Measurements from ENCODE around the gene DDA1.
"Not testable (repeated sequence)": the region's sequence is repeated elsewhere in the genome, so short reads cannot be mapped to it uniquely, and the experiment has no call there.

Gene DDA1

DNA sequence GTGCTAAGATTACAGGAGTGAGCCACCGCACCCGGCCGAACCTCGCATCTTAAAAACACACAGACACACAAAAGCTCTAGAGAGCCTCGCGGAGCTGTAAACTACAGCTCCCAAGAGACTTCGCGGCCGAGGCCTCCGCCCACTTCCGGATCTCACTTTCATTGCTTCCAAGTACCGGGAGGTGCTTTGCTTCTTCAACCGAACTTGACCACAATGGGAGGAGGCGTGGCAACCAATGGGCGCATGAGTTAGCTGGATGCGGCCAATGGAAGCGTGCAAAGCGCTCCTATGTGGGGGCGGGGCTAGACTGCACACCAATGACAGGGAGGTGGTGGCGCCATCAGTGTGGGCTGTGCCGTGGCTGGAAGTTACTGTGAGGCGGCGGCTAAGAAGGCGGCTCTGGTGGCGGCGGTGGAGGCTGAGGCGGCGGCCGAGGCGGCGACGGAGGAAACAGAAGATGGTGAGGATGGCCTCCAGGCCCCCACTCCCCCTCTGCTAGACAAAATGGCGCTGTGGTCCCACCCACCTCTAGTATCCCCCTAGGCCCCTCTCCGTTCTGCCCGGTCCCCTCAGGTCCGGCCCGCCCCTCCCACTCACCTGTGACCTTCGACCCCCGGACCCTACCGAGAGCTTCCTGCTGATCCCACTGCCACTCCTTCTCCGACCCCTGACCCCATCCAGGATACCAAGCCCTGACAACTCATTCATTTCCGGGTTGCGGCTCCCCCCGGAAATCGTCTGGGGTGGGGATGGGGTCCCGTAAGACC is at the start of gene DDA1:
Gene DDA1, plus strand, starts transcription at position 366 of the 767 bp plus-strand sequence. Its CDS starts 92 bp downstream, at position 458.
- DNase-seq (ENCODE audit: low read depth) = peak; percentile 98

DNA sequence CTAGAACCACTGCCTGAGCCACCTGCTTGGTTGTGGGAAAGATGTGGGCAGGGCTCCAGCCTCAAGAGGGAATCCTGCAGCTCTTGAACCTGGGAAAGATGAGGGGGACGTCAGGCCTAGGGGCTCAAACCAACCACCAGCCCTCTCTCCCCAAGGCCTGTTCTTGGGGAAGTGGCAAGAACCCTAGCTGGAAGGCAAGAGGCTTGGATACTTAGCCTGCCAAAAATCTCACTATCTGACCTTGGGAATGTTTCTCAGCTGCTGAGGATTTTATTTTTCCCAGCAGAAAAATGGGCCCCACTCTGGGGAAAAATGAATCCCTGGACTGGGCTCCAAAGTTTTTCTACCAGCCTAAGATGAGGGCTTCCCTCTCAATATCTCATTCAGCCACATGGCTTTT is 49.4 kb upstream of the DDA1 start:
- DNase-seq (ENCODE audit: low read depth) = no peak

DNA sequence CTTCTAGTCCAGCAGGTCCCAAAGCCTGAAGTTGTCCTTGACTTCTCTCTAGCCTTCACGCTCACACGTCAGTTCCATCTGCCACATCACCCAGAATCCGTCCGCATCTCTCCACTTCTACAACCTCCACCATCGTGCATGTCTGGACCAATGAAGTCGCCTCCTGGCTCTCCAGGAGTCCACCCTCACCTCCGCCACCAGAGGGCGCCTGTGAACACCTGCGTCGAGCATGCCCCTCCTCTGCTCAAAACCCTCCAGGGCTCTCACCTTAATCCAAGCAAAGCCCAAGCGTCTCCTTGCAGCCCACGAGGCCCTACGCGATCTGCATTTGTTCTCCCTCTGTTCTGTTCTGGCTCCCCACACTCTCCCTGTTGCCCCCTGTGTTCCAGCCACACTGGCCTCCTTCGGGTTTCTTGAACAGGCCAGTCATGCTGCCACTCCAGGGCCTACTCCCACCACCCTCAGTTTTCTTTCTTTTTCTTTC is 48.5 kb upstream of the DDA1 start:
- DNase-seq (ENCODE audit: low read depth) = peak; percentile 81

DNA sequence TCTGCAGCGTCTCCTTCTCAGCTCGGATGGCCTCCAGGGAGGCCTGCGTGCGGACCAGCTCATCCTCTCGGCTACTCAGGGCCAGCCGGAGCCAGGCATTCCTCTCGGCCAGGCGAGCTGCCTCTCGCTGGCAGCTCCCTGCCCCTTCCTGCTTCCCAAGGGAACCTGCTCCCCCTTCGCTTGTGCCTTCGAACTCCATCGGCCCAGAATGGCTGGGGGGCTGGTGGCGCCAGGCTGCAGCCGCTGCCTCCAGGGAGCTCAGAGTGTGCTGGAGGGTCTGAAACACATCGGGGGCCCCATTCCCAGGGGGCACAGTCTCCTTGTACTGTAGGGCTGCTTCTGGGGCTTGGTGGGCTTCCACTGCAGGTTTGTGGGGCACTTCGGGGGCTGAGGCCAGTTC is 46.8 kb upstream of the DDA1 start:
- no peak for DNase-seq (ENCODE audit: low read depth)

DNA sequence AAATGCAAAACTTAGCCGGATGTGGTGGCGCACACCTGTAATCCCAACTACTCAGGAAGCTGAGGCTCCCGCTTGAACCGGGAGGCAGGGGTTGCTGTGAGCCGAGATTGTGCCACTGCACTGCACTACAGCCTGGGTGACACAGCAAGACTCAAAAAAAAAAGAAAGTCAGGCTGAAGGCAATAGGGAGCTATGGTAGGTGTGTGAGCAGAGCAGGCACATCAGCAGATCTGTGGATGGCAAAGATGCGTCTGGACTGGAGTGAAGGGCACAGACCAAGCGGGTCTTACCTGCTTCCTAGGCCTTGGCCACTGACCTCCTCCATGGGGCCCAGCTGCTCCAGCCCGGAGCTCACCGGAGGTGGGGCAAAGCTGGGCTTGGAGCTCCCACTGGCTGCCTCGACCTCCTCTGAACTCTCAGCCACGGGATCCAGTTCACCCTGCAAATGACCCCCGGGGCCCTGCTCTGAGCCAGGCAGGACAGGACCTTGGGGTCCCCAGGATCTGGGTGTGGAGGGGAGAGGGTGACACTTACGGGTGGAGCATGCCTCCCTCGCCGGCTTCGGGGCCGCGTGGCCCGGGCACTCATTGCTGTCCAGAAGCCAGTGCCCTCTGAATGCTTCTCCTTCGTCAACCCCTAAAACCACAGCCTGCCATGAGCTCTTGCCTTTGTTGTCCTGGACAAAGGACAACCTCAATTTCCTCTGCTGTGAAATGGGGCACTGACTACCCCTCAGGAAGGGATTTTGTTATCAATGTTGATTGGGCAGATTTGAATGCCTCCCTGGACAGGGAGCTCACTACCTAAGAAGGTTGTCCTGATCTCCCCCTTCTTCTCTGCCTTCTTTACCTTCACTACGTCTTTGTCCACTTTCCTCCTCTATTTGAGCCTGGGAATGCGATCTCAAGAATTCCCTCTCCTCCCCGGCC is 45.4 kb upstream of the DDA1 start:
- DNase-seq (ENCODE audit: low read depth) = no peak

DNA sequence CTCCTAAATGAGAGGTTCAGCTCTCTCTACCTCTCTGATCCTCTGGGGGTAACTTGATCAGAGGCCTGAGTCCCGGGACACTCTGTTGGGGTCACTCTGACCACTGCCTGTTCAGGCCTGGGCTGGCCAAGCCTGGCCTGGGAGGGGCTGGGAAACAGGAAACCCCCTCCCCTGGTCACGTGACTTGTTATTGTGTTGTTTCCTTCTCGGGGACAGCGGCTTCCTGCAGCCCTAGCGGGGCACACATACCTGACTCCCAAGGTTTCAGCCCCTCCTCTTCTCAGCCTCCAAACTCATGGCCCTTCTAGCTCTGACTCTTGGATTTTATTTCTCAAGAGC is 44.8 kb upstream of the DDA1 start, which contains the start of gene USHBP1:
Gene USHBP1, minus strand, starts transcription at position 105 of the 339 bp plus-strand sequence. CDS start 446 bp downstream, outside the sequence.
- no peak for DNase-seq (ENCODE audit: low read depth)

DNA sequence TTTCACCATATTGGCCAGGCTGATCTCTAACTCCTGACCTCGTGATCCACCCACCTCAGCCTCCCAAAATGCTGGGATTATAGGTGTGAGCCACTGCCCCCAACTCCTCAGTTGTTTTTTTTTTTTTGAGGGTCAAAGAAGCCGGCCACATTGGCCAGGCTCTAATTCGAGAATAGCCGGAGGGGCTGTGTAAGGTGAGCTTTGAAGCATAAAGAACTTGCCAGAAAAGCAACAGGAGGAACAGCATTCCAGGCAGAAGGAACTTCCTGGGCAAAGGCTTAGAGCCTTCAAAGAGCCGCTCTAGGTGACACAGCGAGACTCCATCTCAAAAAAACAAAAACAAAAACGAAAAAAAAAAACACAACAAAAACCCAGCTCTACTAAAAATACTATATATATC is 43.3 kb upstream of the DDA1 start:
- DNase-seq (ENCODE audit: low read depth) = no peak

DNA sequence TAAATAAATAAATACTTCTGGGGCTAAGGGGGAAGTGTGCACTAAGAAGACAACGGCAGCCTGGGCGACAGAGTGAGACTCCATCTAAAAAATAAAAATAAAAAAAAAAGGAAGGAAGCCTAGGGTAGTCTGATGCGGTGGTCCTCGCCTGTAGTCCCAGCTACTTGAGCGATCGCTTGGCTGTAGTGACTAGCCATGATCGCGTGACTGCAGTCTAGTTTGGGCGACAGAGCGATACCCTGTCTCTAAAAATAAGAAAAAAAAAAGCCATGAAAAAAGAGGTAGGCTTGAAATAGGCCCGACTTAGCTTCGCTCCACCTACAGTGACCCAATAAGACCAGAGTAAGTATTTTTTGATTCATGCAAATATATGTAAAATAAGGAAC is 42.8 kb upstream of the DDA1 start:
- no peak for DNase-seq (ENCODE audit: low read depth)

DNA sequence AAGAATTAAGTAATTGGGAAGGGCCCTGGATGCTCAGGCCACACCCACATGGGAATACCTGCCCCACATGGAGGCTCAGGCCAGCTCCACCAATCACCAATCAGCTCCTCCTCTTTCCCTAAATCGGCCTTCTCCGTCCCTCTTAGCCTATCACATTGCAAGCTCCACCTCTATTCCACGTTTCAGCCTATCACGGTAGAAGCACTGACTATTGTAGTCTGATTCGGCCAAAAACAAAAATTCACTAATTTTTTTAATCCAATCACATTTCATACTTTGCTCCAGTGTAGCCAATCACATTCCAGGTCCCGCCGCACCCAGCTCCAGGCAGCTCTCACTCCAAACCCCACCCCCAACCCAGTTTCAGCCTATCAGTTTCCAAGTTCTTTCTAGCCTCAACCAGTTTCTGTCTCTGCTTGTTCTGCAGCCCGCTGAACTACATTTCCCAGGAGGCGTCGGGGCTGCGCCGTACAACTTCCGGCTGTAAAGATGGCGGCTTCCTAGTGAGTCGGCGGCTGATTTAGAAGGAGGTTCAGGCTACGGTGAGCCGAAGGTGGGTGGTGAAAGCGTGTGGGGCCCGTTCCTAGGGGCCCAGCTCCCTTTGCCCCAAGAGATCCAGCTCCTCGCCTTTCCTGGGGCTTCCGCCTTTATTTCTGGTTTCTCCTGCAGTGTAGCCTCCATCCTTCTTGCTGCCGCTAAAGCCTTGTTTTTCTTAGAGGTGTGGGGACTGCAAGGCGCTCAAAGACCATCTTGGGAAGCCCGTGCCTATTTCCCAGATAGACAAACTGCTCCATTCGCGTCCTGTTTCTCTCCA is 42.2 kb upstream of the DDA1 start, which contains the start of gene BABAM1:
Gene BABAM1, plus strand, starts transcription at position 469 of the 814 bp plus-strand sequence. CDS start 1,364 bp downstream, outside the sequence.
- peak; percentile 87 for DNase-seq (ENCODE audit: low read depth)

DNA sequence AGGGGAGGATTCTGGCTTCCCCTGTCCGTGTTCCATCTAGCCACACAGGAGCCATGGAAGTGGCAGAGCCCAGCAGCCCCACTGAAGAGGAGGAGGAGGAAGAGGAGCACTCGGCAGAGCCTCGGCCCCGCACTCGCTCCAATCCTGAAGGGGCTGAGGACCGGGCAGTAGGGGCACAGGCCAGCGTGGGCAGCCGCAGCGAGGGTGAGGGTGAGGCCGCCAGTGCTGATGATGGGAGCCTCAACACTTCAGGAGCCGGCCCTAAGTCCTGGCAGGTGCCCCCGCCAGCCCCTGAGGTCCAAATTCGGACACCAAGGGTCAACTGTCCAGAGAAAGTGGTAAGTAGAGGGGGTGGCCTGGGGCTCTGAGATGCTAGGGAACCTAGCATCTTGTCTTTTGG is 40.6 kb upstream of the DDA1 start:
- no peak for DNase-seq (ENCODE audit: low read depth)

DNA sequence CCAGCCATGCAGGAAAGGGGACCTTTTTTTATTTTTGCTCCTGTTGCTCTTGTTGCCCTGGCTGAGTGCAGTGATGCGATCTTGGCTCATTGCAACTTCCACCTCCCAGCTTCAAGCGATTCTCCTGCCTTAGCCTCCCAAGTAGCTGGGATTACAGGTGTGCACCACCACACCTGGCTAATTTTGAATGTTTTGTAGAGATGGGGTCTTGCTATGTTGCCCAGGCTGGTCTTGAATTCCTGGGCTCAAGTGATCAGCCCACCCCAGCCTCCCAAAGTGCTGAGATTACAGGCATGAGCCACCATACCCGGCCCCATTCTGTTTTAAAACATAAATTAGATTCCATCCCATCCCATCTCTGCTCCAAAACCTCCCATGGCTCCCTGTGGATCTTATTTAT is 34.5 kb upstream of the DDA1 start:
- DNase-seq (ENCODE audit: low read depth) = not testable (repeated sequence)

DNA sequence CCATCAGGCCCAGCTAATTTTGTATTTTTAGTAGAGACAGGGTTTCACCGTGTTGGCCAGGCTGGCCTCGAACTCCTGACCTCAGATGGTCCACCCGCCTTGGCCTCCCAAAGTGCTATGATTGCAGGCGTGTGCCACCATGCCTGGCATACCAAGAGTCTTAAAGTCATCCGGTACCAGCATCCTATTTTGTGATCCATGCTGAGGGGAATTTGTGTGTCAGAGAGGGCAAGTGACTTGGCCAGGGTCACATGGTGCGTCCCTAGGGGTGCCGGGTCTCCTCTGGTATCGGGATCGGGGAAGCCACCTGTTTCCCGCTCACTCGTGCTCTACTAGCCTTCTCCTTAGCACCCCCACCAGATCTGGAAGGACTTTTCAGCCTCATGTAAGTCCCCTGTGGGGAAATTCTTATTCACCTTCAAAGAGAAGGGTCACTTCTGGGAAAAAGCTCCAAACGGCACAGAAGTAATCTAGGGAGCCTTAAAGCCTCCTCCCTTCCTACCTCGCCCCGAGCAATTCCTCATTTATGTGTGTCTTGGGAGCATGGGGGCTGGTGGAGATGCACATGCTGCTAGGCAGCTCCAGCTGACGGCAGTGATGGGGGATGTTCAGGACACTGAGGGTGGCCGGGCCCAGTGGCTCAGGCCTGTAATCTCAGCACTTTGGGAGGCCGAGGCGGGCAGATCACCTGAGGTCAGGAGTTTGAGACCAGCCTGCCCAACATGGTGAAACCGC is 33.8 kb upstream of the DDA1 start:
- DNase-seq (ENCODE audit: low read depth) = no peak

DNA sequence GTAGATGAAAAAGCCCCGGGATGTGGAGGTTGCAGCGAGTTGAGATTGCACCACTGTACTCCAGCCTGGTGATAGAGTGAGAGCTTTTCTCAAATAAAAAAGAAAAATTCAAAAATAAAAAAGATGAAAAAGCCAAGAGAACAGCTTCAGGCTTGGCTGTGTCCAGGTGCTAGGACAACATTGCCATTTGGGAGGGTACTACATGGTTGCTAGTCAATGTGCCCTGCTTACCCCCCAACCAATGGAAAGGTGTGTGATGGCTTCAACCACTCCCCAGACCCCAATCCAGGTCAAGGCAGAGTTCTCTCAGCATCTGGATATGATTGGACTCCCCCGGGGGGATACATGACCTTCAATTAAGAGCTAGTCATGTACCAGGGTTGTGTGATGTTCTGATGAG is 29.9 kb upstream of the DDA1 start:
- no peak for DNase-seq (ENCODE audit: low read depth)

DNA sequence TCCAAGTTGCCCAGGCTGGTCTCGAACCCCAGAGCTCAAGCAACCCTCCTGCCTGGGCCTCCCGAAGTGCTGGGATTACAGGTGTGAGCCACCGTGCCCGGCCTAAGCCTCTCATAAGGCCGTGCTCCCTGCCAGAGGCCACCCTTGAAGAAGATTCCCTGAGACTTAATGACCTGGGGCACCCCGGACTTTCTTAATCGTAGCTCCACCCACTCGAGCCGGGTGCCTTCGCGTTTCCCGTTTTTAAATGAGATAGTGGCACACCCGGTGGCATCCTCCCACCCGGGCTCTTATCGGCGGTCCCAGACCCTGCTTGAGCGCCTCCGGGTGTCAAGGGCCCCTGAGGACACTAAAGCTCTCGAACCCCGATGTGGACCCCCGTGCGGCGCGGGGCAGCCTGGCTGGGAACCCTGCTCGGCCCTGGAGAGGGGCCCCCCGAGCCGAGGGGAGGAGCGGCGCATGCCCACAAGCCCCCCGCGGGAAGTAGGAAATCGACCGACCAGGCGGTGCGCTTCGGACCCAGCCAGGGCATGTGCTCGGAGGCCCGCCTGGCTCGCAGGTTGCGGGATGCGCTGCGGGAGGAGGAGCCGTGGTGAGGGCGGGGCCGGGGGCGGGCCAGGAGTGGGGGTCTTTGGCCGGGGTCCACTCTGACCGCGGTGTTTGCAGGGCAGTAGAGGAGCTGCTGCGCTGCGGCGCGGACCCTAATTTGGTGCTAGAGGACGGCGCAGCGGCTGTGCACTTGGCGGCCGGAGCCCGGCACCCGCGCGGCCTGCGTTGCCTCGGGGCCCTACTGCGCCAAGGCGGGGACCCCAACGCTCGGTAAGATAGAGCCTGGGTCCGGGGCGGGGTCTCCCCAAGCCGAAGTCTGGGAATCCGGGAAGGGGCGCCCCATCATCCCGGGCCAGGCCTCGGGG is 27.7 kb upstream of the DDA1 start, which contains the start of gene ANKLE1:
Gene ANKLE1, plus strand, starts transcription at position 511 of the 914 bp plus-strand sequence. Its CDS starts 20 bp downstream, at position 531.
- no peak for DNase-seq (ENCODE audit: low read depth)

DNA sequence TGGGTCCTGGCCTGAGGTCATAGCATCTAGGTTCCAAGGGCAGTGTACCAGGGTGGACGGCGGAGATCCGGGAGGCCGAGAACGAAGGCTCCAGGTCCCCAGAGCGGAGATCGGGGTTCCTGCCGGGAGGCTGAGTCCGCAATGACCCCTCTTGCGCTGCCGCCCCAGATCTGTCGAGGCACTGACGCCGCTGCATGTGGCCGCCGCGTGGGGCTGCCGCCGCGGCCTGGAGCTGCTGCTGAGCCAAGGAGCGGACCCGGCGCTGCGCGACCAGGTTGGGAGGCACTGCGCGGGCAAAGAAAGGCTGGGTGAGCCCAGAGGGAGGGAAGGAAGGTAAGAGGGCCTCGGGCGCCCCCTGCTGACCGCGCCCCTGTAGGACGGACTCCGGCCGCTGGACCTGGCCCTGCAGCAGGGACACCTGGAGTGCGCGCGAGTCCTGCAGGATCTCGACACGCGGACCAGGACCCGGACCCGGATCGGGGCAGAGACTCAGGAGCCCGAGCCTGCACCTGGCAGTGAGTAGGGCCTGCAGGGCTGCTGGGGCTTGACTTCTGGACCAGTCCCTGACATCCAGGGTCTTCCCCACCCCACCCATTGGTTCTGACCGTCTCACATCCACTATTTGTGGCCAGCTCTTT is 26.8 kb upstream of the DDA1 start:
- peak; percentile 64 for DNase-seq (ENCODE audit: low read depth)

DNA sequence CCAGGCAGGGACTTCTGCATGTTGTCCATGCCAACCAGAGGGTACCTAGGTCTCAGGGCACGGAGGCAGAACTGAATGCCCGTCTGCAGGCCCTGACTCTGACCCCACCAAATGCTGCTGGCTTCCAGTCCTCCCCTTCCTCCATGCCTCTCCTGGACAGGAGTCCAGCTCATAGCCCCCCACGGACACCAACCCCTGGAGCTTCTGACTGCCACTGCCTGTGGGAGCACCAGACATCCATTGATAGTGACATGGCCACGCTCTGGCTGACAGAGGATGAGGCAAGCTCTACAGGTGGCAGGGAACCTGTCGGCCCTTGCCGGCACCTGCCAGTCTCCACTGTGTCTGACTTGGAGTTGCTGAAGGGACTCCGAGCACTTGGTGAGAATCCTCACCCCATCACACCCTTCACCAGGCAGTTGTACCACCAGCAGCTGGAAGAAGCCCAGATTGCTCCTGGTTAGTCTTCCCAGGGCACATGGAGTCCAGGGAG is 25.8 kb upstream of the DDA1 start:
- DNase-seq (ENCODE audit: low read depth) = no peak

DNA sequence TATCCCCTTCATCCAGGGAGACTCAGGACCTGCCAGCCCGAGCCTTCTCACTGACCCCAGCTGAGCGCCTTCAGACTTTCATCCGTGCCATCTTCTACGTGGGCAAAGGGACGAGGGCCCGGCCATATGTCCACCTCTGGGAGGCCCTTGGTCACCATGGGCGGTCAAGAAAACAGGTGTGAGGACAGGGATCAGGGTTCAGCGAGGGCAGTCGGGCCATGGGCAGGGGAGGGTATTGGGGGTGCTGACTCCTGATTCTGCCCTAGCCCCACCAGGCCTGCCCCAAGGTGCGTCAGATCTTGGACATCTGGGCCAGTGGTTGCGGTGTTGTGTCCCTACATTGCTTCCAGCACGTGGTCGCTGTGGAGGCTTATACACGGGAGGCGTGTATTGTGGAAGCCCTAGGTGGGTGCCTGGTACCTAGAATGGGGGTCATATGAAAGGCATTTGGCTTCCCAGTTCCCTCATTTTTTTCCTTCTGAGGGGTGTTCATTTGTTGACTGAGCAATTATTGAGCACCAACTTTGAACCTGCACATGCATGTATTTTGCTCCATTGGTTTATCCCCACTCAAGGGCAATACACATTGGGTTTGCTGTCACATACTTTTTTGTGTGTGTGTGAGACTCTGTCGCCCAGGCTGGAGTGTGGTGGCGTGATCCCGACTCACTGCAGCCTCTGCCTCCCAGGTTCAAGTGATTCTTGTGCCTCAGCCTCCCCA is 23.8 kb upstream of the DDA1 start:
- DNase-seq (ENCODE audit: low read depth) = no peak

DNA sequence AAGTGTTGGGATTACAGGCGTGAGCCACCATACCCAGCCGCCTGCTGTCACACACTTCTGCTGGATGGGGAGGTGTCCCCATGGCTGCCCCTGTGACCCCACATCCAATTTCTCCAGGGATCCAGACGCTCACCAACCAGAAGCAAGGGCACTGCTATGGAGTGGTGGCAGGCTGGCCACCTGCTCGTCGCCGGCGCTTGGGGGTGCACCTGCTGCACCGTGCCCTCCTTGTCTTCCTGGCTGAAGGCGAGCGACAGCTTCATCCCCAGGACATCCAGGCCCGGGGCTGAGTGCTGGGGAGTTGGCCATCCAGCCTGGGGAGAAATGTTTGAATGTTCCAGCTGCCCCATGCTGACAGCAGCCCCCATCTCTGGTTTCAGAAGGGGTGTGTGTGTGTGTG is 23.1 kb upstream of the DDA1 start:
- DNase-seq (ENCODE audit: low read depth) = no peak

DNA sequence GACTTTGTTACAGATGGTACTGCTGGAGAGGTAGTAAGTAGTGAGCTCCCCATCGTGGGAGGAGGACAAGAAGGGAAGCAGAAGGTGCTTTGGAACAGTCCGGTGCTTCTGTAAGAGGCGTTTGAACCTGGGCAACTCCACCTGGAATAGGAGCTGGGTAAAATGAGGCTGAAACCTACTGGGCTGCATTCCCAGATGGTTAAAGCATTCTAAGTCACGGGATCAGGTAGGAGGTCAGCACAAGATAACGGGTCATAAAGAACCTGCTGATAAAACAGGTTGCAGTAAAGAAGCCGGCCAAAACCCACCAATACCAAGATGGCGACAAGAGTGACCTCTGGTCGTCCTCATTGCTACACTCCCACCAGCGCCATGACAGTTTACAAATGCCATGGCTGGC is 22.6 kb upstream of the DDA1 start:
- DNase-seq (ENCODE audit: low read depth) = no peak

Data from activated T-helper 1 cell treated with Interleukin-2 at 50 U/mL for 16 hours (primary cell).